NCI-H460 (cell line): ENCODE measurements around the gene CEND1. TPM values are rescaled to one million over a fixed set of nuclear protein-coding genes. Genes with fewer than 3 reads are reported as not detected.
A peak's percentile ranks its signal among the peaks of the same experiment; 100 is the strongest.

Experiments
- DNase-seq: peaks from one replicate; pipeline ENCODE4 v3.0.0-alpha.2; 2016; ENCODE audit warnings: low read depth; ENCODE audit errors: extremely low read depth
- polyA plus RNA-seq: library from polyadenylated mRNA; depleted of rRNA; stranded (reverse); fragments of >200 nt; gene quantifications from 2 replicates; pipeline ENCODE4 v1.2.3, GENCODE V29; 2014; cell fraction: nucleus; rRNA removed
- total RNA-seq: library from RNA; depleted of rRNA; stranded (reverse); fragments of >200 nt; shearing (Covaris generic); gene quantifications from 2 replicates; pipeline ENCODE4 v1.2.3, GENCODE V29; 2014; rRNA removed

Gene CEND1
- not detected in 2 replicates for total RNA-seq
- polyA plus RNA-seq = not detected in 2 replicates

- no peak for DNase-seq
Observed at GRCh38 chr11:789943-790342, at the start of gene CEND1. Gene CEND1, minus strand, starts transcription at chr11:790090. Its CDS starts 1,514 bp downstream, at chr11:788576.

DNA sequence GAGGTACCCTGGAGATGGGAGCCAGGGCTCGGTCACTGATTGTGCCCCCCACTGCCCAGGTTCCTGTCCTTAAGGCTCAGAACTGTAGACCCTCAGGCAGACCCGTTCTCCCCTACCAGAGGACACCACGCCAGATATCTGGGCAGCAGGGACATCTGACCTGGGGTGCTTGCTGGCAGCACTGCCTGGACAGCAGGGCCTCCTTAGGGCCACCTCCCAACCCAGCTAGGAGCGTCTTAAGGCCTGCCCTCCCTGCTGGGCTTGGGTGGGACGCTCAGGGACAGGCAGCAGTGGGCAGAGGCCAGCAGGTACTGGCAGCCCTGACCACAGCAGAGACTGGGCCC lies 49.4 kb upstream of the CEND1 start:
- no peak for DNase-seq

- no peak for DNase-seq
Observed at GRCh38 chr11:838441-839279, 48.8 kb upstream of the CEND1 start.

GRCh38 chr11:837990-838307 lies 48.1 kb upstream of the CEND1 start:
- no peak for DNase-seq

- no peak for DNase-seq
Observed at GRCh38 chr11:837189-837989, 47.5 kb upstream of the CEND1 start.

GRCh38 chr11:836700-837099 lies 46.8 kb upstream of the CEND1 start:
- DNase-seq = no peak

DNA sequence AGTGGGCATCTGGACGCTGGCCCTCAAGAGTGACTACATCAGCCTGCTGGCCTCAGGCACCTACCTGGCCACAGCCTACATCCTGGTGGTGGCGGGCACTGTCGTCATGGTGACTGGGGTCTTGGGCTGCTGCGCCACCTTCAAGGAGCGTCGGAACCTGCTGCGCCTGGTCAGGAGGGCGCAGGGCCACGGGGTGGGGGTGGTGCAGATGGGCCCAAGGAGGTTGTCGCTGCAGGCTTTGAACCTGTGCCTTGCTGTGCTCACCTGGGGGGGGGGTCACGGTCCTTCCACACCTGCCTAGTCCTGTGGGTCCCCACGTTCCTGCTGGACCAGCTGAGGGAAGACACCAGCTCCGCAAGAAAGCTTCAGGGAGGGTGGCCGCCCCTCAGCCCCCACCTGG lies 46.4 kb upstream of the CEND1 start:
- DNase-seq = no peak

- DNase-seq = peak; percentile 85
Observed at GRCh38 chr11:834371-835316, 44.8 kb upstream of the CEND1 start.

- no peak for DNase-seq
Observed at GRCh38 chr11:833849-834311, 44.0 kb upstream of the CEND1 start.

- DNase-seq = no peak
Observed at GRCh38 chr11:833114-833791, 43.4 kb upstream of the CEND1 start.

- DNase-seq = no peak
Observed at GRCh38 chr11:832529-833113, 42.7 kb upstream of the CEND1 start, which contains the start of gene CD151. Gene CD151, plus strand, starts transcription at chr11:832952. Its CDS starts 3,118 bp downstream, at chr11:836070.

GRCh38 chr11:831961-832528 lies 42.2 kb upstream of the CEND1 start:
- DNase-seq = no peak

DNA sequence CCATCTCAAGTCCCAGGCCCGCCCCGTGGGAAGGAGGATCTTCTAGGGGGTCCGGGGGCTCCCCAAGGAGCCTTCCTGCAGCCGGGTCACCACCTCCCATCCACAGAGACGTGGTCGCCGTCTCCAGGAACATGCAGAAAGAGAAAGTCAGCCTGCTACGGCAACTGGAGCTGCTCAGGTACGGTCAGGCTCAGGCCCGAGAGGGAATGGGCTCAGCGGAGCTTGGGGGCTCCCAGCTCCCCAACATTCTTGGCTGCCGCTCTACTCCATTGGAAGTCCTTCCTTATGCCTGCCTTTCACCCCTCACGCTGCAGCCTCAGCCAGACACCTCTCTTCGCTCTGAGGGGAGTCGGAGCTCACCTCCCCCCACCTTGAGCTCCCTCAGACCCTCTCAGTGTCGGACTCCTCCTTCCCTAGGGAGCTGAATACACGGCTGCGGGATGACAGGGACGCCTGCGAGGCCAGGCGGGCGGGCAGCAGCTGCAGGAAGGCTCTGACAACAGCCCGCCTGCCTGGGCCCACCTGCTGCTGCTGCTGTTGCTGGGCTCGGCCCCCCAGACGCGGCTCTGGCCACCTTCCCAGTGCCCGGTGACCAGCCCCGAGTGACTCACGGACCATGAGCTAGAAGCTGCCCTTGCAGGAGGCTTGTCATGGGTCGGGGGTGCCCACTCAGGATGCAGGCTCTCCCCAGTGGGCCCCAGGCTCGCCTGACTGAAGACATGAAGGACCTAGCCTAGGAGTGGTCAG lies 41.4 kb upstream of the CEND1 start:
- DNase-seq = no peak

GRCh38 chr11:830295-831117 lies 40.6 kb upstream of the CEND1 start:
- no peak for DNase-seq

DNA sequence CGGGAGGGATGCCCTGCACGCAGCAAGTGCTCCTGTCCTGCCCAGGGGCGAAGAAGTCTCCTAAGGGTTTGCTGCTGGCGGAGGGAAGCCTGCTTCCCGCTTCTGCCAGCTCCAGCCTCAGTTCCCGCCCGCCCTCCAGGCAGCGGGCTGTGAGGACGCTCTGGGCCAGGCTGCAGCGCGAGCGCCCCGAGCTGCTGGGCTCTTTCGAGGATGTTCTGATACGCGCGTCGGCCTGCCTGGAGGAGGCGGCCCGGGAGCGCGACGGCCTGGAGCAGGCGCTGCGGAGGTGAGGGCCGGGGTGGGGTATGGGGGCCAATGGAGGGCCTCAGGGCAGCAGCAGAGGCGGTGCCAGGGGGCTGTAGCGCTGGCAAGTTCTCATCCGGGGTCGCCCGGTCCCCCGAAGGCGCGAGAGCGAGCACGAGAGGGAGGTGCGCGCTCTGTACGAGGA lies 40.0 kb upstream of the CEND1 start:
- DNase-seq = no peak

DNA sequence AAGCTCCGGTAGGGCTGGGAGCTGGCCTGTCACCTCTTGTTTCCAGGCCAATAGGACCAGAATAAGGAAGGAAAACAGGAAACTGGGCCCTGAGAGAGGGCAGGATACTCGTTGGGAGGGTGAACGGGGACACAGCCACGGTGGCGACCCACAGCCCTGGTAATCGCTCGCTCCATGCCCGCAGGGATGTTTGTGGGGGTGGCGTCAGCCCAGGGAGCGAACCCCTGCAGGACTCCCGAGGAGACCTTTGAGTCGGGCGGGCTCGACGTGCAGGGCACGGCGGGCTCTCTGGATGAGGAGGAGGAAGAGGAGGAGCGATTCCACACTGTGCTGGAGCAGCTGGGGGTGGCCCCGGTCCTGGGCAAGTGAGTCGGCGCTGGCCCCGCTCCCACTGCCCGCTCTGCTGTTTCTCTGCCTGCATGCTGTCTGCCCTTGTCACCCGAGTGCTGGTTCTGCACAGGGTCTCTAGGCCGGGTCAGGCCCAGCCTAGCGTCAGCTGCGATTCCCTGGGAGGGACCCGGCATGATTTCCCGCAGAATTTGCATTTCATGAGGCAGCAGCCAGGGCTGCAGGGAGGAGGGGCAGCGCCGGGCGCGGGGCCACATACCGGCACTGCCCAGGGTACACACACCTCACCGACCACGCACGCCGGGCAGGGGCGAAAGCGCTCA lies 39.4 kb upstream of the CEND1 start:
- DNase-seq = no peak

GRCh38 chr11:828506-829175 lies 38.8 kb upstream of the CEND1 start:
- no peak for DNase-seq
